ENCODE measurements around the gene MYH9. TPM values are rescaled to one million over a fixed set of nuclear protein-coding genes. Genes with fewer than 3 reads are reported as not detected.

Gene MYH9
- total RNA-seq, 1 donor from 2014 or later: 204 TPM

DNA sequence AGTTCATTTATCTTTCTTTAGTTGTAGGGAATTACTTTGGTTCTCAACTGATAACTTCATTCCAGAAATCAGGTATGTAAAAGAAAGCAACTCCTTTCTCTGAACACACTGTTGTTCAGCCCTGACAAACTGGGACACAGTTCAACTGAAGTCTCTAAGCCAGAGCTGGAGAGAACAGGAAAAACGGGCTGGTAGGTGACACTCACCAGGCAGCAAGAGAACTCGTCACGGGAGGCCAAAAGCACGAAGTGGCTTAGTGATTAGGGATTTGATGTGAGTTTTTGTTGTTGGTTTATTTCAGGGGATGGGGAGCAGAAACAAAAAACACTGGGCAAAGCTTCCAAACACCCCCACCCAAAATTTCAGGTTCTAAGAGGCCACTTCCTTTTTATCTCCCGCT is 54.1 kb downstream of the MYH9 start:
- ATAC-seq (no peak), DNase-seq (ENCODE audit: low spot score) (no peak)

DNA sequence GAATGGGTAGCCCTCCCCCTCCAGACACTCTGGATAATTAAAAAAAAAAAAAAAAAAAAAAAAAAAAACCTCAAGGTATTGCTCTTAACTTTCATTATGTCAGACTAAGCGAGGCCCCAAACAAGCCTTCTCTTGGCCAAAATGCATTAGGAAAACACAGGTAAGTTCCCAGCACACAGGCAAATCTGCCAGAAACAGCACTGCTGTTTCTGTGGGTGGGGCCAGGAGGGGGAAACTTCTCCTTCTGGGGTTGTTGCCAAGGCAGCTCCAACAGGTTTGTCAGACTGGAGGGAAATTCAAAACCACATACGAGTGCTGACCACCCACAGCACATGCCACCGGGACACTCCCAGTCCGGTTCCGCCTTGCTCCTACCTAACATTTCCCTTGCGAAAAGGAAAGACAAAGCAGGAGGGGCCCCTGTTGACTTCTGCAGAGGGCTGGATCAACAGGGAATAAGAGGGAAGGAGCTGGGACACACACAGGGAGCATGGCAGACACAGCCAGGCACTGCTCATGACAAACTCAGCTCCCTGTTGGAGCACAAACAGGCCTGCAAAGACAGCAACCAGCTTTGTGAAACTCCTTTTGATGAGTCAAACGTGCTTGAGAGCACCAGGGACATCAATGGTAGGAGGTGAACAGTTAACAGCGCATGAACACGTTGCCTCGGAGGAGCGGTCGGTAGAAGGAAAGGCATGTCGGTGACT is 55.0 kb downstream of the MYH9 start:
- DNase-seq (ENCODE audit: low spot score) (no peak), ATAC-seq (no peak)

- peak; percentile 13 for ATAC-seq
- DNase-seq (ENCODE audit: low spot score): no peak
These were observed 55.7 kb downstream of the MYH9 start for GRCh38 chr22:36331912-36332622.

- DNase-seq (ENCODE audit: low spot score) (no peak), ATAC-seq (peak; percentile 49)
These were observed 56.4 kb downstream of the MYH9 start for GRCh38 chr22:36331306-36331911.

DNA sequence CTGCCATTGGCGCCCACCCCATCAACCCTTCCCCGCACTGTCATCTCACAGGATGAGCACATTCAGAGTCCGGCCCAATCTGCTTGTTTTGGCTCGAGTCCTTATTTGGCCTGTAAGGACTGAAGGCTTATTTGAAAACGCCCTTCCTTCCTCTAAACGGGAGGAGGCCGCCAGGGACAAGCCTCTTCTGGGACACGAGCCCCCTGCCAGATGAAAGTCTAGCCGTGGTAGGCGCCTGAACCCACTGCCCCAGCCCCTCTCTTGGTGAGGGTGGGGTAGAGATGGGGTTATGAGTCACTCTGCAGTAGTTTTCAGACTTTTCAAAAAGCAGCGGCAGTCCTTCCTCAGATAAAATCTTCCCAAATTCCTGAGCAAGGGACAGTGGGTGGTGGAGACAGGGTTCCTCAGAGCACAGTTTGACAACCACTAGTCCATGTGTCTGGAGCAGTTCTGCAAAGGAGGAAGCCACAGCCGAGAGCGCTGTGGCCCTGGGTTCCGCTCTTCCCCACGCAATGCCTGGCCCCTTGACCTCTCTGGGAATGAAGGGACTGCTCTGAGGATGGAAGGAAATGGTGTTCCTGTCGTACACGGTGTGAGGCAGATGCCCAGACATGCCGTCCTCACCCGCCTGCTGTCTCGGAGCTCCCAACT is 57.0 kb downstream of the MYH9 start:
- ATAC-seq (peak; percentile 25), DNase-seq (ENCODE audit: low spot score) (no peak)

GRCh38 chr22:36330127-36330526 is 57.6 kb downstream of the MYH9 start:
- no peak for ATAC-seq

DNA sequence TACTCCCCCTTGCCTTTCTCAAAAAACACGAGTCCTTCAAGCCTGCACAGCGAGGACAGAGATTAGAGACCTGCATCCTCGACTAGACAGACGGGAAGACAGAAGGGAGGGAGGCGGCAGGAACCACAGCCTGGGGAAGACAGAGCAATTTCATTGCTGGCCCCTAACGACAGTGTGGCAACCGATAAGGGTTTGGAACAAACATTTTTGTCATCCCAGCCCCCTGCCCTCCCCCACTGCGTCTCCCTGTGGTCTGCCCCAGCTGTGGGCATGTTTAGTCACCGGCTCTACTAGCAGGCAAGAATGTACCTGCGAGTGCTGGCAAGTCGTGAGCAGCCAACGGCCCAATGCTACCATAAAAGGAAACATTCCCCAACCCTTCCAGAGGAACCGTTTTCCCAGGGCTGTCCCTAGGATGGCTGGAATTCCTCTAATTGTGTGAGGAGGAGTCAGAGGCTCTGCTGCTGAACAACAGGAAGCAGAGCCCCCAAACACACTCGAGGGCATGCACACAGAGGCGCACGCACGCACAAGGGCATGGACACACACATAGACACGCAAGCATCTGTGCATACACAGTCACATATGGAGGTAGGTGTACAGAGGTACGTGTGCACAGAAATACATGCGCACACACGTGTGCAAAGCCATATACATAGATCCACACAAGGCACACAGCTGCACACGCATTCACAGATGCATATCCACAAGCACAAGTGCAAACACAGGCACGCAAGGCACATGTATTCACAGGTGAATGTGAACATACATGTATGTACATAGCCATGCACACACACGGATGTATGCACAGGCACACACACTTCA is 58.3 kb downstream of the MYH9 start:
- ATAC-seq (peak; percentile 9), DNase-seq (ENCODE audit: low spot score) (no peak)

More at GRCh38 chr22:36330127-36330526, 57.6 kb downstream of the MYH9 start:
- DNase-seq (ENCODE audit: low spot score): no peak

DNA sequence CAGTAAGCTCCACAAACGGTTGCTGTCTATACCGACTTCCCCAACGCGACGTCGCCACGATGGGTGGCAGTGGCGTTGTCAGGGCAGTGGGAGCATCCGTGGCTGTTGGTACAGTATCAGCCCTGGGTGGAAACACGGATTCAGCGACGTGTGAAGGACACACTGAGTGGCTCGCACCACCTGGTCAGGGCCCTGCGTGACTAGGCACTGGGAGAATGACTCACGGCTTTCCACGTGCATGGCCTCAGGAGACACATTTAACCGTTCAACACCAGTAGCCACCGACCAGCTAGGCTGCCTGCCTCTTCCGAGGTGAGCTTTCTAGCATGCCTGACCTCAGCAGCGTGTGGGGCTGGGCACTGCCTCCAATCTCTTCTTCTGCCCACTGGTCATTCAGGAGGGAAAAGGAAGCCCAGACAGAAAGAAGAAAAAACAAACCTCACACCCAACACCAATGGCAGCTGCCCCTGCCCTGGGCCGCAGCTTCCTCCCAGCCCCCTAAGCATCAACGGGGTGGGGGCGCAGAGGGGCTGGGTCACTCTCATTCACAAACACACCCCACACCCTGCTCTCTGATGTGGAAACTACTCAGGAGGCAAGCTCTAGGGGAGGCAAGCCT is 59.0 kb downstream of the MYH9 start:
- ATAC-seq (no peak), DNase-seq (ENCODE audit: low spot score) (no peak)

DNA sequence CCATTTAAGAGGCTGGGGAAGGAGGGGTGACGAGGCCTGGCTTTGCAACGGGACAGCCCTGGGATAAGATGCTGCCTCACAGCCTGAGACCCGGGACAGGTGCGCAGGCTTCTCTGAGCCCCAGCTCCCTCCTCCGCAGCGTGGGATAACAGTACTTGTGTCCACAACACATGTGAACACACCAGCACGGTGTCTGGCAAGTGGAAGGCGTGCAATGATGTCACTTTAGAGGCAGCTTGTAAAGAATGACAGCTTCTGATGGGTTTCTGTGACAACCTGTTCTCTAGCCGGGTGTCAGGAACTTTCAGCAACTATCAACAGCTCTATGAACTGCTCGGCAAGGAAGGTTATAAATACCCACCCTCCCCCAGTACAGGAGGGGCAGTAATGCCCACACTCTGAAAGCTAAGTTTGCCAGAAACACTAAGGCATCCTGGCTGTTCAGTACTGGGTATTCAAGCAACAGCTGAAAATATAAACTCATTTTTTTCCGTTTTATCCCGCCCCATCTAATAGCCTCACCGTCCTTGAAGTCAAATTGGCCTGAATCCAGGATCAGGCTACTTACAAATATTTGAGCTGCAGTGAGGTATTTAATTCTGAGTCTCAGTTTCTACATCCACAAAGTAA is 59.7 kb downstream of the MYH9 start:
- no peak for DNase-seq (ENCODE audit: low spot score)

DNA sequence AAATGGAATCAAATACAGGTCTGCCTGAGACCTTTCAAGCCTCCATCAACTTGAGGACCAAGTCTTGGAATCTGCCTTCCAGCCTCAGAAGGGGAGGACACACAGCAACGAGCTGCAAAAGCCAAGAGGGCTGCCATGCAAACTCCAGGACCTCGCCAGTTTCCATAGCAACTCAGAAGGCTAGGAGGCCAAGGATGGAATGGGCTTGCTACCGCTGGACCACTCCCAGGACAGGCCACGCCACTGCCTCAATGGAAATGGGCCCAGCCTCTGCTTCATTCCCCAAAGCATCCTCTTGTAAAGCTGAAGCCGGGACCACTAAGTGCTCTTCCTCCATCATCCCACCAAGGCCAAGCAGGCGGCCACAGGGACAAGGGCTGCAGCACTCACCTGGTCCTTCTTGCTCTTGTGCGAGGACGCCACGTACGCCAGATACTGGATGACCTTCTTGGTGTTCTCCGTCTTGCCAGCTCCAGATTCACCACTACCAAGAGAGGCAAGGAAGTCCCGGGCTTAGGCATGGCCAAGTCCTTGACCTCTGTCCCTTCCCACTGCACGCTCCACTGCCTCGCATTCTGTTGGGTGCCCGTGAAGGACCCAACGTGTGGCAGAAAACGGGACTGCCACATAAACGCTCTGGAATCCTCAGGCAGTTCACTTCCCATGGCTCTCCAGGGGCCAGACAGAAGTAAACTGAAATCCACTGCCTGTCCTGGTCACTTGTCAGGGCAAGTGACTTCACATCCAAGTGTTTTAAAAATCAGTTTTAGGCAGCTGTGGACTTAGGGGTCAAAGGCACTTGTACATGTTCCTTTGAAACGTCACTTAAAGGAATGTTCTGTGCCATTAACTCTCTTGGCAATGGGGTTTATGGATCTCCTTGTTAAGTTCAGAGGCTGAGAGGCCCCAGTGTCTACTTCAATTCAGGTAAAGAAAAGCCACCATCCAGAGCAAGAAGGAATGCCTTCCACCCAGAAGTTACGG is 61.3 kb downstream of the MYH9 start:
- DNase-seq (ENCODE audit: low spot score): no peak
- ATAC-seq: no peak

More for the DNA sequence above, 59.7 kb downstream of the MYH9 start:
- no peak for ATAC-seq

- ATAC-seq: no peak
- DNase-seq (ENCODE audit: low spot score): no peak
These were observed 62.4 kb downstream of the MYH9 start for GRCh38 chr22:36325154-36326031.

- no peak for DNase-seq (ENCODE audit: low spot score)
- peak; percentile 46 for ATAC-seq
These were observed 63.4 kb downstream of the MYH9 start for GRCh38 chr22:36324414-36324813.

- DNase-seq (ENCODE audit: low spot score) (no peak), ATAC-seq (peak; percentile 27)
These were observed 63.9 kb downstream of the MYH9 start for GRCh38 chr22:36323855-36324331.

GRCh38 chr22:36323182-36323854 is 64.4 kb downstream of the MYH9 start:
- ATAC-seq (peak; percentile 38), DNase-seq (ENCODE audit: low spot score) (no peak)

- ATAC-seq: no peak
These were observed 65.2 kb downstream of the MYH9 start for GRCh38 chr22:36322602-36322915.

DNA sequence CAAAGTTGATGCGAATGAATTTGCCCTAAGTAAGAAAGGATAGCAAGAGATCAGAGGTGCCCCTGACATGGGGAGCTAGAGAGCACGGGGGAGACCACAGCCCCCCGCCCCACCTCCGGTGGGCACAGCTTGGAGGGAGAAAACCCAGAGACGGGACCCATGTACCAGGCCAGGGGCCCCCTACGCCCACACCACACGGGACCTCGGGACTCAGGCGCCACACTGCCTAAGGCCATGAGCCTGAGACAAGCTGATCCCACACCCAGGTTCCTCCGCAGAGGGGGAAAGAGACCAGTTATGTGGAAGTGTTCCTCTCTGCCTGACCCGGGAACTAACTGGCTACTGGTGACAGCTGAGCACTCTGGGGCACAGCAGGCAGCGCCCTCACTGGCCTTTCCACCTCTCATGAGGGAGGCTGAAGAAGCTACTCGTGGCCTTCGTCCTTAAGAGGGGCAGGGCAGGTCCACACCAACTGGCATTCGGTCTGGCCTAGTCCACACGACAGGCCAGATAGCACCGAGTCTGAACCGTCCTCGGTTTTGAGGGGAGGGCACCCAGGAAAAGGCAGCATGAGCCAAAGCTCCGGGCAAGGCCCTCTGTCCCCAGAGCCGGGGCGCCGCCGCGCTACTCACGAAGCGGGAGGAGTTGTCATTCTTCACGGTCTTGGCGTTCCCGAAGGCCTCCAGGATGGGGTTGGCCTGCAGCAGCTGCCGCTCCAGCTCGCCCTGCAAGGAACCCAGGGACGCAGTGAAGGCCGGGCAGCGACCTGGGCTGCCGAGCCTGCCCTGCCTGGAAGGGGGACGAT is 65.8 kb downstream of the MYH9 start:
- ATAC-seq (no peak), DNase-seq (ENCODE audit: low spot score) (no peak)

More at GRCh38 chr22:36322602-36322915, 65.2 kb downstream of the MYH9 start:
- no peak for DNase-seq (ENCODE audit: low spot score)
